ENCODE results near the gene NCF1.
"Not testable (repeated sequence)": the region's sequence is repeated elsewhere in the genome, so short reads cannot be mapped to it uniquely, and the experiment has no call there.

DNA sequence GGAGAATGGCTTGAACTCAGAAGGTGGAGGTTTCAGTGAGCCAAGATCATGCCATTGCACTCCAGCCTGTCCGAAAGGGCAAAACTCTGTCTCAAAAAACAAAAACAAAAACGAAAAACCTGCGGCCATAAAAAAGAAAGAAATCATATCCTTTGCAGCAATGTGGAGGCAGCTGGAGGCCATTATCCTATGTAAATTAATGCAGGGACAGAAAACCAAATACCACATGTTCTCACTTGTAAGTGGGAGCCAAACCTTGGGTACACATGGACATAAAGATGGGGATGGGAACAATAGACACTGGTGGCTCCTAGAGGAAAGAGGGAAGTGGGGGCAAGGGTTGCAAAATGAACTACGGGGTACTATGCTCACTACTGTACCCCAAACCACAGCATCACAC, 56.6 kb downstream of the NCF1 start:
- TF ChIP-seq, protein P1, sequence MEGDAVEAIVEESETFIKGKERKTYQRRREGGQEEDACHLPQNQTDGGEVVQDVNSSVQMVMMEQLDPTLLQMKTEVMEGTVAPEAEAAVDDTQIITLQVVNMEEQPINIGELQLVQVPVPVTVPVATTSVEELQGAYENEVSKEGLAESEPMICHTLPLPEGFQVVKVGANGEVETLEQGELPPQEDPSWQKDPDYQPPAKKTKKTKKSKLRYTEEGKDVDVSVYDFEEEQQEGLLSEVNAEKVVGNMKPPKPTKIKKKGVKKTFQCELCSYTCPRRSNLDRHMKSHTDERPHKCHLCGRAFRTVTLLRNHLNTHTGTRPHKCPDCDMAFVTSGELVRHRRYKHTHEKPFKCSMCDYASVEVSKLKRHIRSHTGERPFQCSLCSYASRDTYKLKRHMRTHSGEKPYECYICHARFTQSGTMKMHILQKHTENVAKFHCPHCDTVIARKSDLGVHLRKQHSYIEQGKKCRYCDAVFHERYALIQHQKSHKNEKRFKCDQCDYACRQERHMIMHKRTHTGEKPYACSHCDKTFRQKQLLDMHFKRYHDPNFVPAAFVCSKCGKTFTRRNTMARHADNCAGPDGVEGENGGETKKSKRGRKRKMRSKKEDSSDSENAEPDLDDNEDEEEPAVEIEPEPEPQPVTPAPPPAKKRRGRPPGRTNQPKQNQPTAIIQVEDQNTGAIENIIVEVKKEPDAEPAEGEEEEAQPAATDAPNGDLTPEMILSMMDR (conservative IDR thresholded peaks at IDR 0.05 in 1 of 2, IDR thresholded peaks at IDR 0.05 in 1 of 2; ENCODE audit: extremely low read depth in 1 of 2, insufficient read depth in 1 of 2, low read depth in 1 of 2, low read length in 2 of 2), result not testable (repeated sequence)
- not testable (repeated sequence) for TF ChIP-seq EZH2 (IDR thresholded peaks at IDR 0.05; ENCODE audit: borderline replicate concordance, low read length)
